Neuron (in vitro differentiated cells): ENCODE data around the gene DOCK3.
"Not testable (repeated sequence)": the region's sequence is repeated elsewhere in the genome, so short reads cannot be mapped to it uniquely, and the experiment has no call there.

Experiments used
- H2AFZ ChIP-seq: one replicate; pipeline ENCODE4 v1.6.1; 2013; ENCODE audit warnings: low read depth, mild to moderate bottlenecking, inconsistent platforms, low read length, moderate library complexity
- H3K27me3 ChIP-seq: one replicate; pipeline ENCODE4 v1.6.1; 2013; ENCODE audit warnings: low read length; ENCODE audit not compliant: insufficient read depth
- H3K36me3 ChIP-seq: one replicate; pipeline ENCODE4 v1.6.1; 2013; ENCODE audit warnings: low read length; ENCODE audit not compliant: insufficient read depth
- H3K4me1 ChIP-seq: one replicate; pipeline ENCODE4 v1.6.1; 2013; ENCODE audit warnings: low read length; ENCODE audit not compliant: insufficient read depth
- H3K4me3 ChIP-seq: 2 replicates; pipeline ENCODE4 v1.5.1; 2013; ENCODE audit warnings: mild to moderate bottlenecking, low read length, moderate library complexity
- H3K9me3 ChIP-seq: one replicate; pipeline ENCODE4 v1.6.1; 2013; ENCODE audit warnings: low read length

Gene DOCK3

DNA sequence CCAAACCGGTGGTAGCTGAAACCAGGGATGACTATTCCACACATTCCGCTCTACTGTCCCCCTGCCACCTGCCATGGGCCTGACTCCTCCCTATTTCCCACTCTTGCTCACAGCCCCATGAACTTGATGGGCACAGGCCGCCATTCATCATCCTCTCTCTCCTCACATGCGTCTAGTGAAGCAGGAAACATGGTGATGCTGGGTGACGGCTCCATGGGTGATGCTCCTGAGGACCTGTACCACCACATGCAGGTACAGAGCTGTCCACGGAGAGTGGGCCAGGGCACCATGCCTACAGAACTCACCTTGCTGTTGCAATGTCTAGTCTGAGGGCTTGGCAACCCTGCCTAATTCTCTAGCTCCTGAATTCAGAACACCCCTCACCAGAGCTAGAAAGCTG lies 687.0 kb downstream of the DOCK3 start:
- H3K4me1 ChIP-seq: no peaks in the 10 kb centered on the region
- H3K27me3 ChIP-seq: no peaks in the 10 kb centered on the region
- no peak overlapping the region for H3K4me3 ChIP-seq
- no peaks in the 10 kb centered on the region for H3K9me3 ChIP-seq
- no peaks in the 10 kb centered on the region for H3K36me3 ChIP-seq
- H2AFZ ChIP-seq: no peak overlapping the region

DNA sequence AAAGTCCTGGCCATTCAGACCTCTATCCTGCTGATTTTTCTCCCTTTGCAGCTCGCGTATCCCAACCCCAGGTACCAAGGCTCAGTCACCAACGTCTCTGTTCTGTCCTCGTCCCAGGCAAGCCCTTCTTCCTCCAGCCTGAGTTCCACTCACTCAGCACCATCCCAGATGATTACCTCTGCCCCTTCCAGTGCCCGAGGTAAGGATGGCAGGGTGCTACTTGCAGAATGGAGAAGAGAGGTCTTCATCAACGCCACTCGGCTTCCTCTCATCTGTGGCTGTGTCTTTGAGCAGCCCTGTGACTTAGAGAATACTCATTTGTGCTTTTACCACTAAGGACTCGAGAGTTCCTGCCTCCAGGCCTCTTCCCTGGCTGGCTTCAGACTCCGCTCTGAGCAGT lies 687.7 kb downstream of the DOCK3 start:
- no peaks in the 10 kb centered on the region for H3K36me3 ChIP-seq

DNA sequence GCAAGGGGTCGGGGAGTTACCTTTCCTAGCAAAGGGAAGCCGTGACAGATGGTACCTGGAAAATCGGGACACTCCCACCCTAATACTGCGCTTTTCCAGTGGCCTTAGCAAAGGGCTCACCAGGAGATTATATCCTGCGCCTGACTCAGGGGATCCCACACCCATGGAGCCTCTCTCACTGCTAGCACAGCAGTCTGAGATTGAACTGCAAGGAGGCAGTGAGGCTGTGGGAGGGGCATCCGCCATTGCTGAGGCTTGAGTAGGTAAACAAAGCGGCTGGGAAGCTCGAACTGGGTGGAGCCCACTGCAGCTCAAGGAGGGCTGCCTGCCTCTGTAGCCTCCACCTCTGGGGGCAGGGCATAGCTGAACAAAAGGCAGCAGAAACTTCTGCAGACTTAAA lies 693.5 kb downstream of the DOCK3 start:
- not testable (repeated sequence) for H3K27me3 ChIP-seq, H3K4me1 ChIP-seq, H3K9me3 ChIP-seq, H3K36me3 ChIP-seq, H3K4me3 ChIP-seq, H2AFZ ChIP-seq

More for the DNA sequence above, 687.7 kb downstream of the DOCK3 start:
- H3K27me3 ChIP-seq: no peaks in the 10 kb centered on the region
- H3K4me1 ChIP-seq: no peaks in the 10 kb centered on the region
- H3K9me3 ChIP-seq: no peaks in the 10 kb centered on the region
- no peak overlapping the region for H2AFZ ChIP-seq
- H3K4me3 ChIP-seq: no peak overlapping the region

DNA sequence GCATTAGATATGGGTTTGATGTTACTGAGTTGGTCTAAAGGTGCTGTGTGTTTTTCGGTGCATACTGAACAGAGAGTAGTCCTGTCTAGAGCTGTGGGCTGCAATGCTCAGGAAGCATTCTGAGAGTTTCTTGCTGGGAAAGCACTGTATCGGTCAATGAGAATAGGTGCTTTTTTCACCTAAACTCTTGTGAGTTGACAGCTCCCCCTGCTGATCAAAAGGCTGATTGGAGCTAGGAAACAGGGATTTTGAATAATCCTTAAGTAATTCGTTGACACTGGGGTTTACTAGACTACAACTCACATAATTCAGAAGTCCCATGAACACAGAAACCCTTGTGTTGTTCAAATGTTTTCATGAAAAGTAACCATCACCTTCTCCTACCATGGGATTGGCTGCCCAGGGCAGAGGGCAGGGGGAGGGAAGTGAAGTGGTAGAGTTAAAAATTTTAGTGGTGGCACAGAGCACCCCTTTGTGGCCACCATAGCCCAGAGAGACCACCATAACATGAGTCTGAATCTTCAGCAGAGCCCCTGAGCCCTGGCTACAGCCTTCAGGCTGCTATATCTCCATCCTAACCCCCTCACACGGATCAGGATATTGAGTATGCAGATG lies 697.3 kb downstream of the DOCK3 start:
- H3K27me3 ChIP-seq: peaks cover 5% of the 10 kb centered on the region
- no peak overlapping the region for H3K4me3 ChIP-seq
- H3K4me1 ChIP-seq: no peaks in the 10 kb centered on the region
- H3K36me3 ChIP-seq: no peaks in the 10 kb centered on the region
- H2AFZ ChIP-seq: no peak overlapping the region
- no peaks in the 10 kb centered on the region for H3K9me3 ChIP-seq

DNA sequence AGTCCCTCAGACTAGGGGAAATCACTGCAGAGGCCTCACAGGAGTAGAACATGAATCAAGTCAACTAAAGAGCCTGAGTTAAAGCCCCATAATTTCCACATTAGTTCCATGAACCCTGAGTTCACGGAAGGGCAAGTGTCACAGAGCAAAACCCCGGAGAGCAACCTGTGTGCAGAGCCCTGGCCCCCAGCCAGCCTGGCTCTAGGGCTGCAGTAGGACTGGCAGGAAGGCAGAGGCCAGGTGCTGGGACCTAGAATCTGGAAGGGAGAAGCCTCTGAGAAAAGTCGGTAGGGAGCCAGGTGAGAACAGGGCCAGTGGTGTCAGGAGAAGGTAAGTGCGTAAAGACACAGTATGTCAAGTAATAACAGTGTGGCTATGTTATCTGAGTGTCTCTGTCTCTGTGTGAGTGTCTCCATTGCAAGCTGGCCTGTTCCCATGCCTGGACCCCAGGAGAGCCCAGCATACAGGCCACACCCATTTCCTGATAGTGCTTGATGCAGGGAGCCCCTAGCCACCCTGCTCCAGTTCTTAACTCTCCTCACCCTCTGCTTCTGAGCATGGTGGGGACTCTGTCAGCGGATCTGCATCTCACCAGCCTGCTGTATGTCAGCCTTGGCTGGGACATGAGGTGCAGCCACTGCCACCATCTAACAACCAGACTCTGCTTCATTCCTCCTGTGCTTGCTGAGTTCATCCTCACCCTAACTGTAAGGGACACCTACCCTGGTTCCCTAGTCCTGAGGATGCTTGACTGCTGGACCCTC lies 699.1 kb downstream of the DOCK3 start:
- no peak overlapping the region for H2AFZ ChIP-seq
- no peak overlapping the region for H3K4me3 ChIP-seq
- H3K9me3 ChIP-seq: no peaks in the 10 kb centered on the region
- H3K36me3 ChIP-seq: no peaks in the 10 kb centered on the region
- peaks cover 10% of the 10 kb centered on the region for H3K27me3 ChIP-seq
- no peaks in the 10 kb centered on the region for H3K4me1 ChIP-seq

DNA sequence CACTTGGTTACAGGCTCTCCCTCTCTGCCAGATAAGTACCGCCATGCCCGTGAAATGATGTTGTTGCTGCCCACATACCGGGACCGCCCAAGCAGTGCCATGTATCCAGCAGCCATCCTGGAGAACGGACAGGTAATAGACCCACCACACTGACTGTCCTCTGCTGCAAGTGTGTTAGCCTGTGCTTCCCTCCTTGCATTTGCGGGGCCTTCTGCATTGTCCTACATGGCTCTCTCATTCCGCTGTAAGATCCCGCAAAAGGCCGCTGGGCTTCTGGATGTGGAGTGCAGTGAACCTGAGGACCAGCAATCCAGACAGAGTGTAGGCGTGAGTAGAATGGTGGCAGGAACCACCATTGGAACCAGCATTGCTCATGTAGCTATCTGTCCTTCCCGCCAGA lies 699.7 kb downstream of the DOCK3 start:
- no peak overlapping the region for H3K4me3 ChIP-seq
- H3K36me3 ChIP-seq: no peaks in the 10 kb centered on the region

DNA sequence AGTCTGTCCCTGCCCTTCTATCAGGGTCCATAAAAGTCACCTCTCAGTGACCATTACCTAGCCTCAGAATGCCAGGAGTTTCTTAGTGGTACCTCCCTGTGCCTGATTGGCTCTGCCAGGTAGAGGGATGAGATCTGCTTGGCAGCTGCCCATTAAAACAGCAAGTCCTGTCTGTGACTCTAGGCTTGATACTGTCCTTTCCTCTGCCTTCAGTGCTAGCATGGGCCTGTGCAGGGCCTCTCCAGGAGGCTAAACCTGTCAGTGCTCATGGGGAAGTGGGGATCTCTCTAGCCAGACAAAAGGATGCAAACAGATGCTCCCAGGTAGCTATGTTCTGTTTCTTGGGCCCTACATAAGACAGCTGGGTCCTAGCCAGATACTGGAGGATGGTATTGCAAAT lies 700.4 kb downstream of the DOCK3 start:
- no peaks in the 10 kb centered on the region for H3K9me3 ChIP-seq
- H3K4me1 ChIP-seq: no peaks in the 10 kb centered on the region
- no peak overlapping the region for H3K4me3 ChIP-seq
- no peak overlapping the region for H2AFZ ChIP-seq
- H3K27me3 ChIP-seq: peaks cover 10% of the 10 kb centered on the region
- no peaks in the 10 kb centered on the region for H3K36me3 ChIP-seq

More for the DNA sequence above, 699.7 kb downstream of the DOCK3 start:
- H3K27me3 ChIP-seq: peaks cover 10% of the 10 kb centered on the region
- H2AFZ ChIP-seq: no peak overlapping the region
- H3K9me3 ChIP-seq: no peaks in the 10 kb centered on the region
- no peaks in the 10 kb centered on the region for H3K4me1 ChIP-seq

DNA sequence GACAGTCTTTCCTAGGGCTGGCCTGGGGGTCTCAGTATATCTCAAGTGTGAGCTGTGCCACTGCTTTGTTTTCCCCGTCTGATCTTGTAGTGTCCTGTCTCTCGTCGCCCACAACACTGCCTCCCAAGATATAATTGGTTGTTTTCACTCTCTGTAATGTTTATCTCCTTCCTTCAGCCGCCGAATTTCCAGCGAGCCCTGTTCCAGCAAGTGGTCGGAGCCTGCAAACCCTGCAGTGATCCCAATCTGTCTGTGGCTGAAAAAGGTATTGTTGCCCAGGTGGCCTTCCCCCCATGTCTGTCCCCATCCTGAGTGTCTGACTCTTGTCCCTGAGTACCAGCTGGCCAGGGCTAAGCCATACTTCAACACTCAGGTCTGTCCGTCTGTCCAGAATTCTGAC lies 700.8 kb downstream of the DOCK3 start:
- Histone ChIP-seq H3K4me3 (no peak overlapping the region), H3K36me3 (no peaks in the 10 kb centered on the region), H2AFZ (no peak overlapping the region), H3K4me1 (no peaks in the 10 kb centered on the region), H3K9me3 (no peaks in the 10 kb centered on the region), H3K27me3 (peaks cover 10% of the 10 kb centered on the region)

DNA sequence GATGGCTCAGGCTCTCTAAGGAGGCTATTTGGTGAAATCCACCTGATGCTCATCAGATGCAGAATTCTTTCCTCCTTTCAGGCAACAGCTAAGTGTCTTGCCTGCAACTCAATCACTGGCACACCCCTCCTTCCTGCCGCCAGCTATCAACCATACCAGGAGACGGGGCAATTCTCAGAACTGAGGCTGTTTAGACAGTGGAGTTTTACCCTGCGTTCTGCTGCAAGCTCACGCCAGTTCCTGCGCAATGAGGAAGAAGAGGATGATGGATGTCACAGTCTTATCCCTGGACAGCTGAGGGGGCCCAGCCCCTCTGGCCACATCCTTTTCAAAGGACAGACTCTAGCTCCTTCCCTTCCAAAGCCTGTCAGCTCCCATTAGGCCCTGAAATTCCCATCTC lies 703.3 kb downstream of the DOCK3 start:
- Histone ChIP-seq H3K4me3 (no peak overlapping the region), H3K27me3 (peaks cover 10% of the 10 kb centered on the region), H2AFZ (no peak overlapping the region), H3K36me3 (no peaks in the 10 kb centered on the region), H3K4me1 (peaks cover 1% of the 10 kb centered on the region), H3K9me3 (no peaks in the 10 kb centered on the region)

DNA sequence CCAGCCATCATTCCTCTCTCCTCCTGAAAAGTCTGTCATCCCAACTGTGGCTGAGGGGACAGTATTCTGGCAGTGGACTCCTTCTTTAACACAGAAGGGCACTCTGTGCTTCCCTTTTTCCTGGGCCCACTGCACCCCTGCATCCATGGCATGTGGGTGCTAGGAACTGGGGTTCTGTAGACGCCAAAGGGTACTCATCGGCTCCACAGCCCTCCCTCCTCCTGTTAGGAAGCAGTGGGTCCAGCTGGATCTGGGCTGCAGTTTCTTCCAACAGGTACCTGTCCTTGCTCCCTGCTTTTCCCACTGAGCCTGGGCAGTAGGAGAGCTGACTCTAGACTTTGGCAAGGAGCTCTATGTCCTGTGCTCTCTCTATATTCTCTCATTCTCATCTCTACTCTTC lies 704.0 kb downstream of the DOCK3 start:
- Histone ChIP-seq H3K9me3 (no peaks in the 10 kb centered on the region), H3K4me3 (no peak overlapping the region)

DNA sequence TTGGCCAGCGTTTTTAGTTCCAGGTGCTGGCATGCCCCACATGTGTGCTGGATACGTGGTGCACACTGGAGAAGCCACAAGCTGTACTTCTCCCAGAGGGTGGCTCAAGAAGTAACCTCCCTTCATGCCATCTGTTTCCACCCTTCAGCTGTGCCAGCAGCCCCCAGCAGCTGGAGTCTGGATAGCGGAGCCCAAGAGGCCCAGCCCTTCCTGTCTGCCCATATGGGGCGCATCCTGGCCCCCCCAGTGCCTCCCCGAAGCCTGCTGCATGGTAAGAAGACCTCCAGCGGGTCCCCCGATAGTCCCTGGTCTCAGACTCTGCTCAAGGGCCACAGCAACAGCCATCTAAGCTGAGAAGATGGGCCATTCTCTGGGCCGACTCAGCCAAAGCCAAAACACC lies 704.6 kb downstream of the DOCK3 start:
- no peak overlapping the region for H3K4me3 ChIP-seq
- H3K4me1 ChIP-seq: peaks cover 14% of the 10 kb centered on the region
- H3K27me3 ChIP-seq: peaks cover 10% of the 10 kb centered on the region
- H3K36me3 ChIP-seq: no peaks in the 10 kb centered on the region
- no peak overlapping the region for H2AFZ ChIP-seq
- no peaks in the 10 kb centered on the region for H3K9me3 ChIP-seq

More for the DNA sequence above, 704.0 kb downstream of the DOCK3 start:
- H3K4me1 ChIP-seq: peaks cover 8% of the 10 kb centered on the region
- H3K27me3 ChIP-seq: peaks cover 10% of the 10 kb centered on the region
- no peak overlapping the region for H2AFZ ChIP-seq
- H3K36me3 ChIP-seq: no peaks in the 10 kb centered on the region

DNA sequence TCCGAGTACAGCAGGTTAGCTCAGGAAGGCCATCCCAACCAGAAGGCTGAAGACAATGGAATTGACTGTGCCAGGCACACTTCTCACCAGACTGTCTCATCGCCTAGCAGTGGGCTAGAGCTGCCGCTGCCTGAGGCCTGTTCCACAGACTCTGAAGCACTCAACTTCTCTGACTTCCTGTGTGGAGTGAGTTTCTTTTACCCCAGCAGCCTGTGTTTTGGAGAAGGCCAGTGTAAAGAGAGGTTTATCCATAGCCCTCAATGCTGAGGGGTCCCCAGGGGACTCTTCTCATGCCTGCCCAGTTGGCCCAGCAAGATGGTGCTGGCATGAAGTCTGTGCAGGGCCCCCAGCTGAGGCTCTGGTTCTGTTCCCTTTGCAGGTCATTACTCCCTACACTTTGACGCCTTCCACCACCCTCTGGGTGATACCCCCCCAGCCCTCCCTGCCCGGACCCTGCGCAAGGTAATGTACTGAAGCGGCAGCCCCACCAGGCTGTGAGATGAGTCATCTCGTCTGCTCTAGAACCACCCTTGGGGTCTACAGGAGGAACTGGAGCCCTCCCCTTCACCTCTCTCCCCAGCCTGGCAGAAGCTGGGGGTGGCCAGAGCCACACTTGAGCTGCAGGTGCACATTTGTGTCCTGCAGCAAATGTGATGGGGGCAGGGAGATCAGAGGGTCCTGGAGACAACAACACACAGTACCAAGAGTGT lies 705.2 kb downstream of the DOCK3 start:
- no peak overlapping the region for H2AFZ ChIP-seq
- H3K36me3 ChIP-seq: no peaks in the 10 kb centered on the region
- H3K4me1 ChIP-seq: peaks cover 14% of the 10 kb centered on the region
- H3K4me3 ChIP-seq: no peak overlapping the region
- H3K27me3 ChIP-seq: peaks cover 10% of the 10 kb centered on the region
- no peaks in the 10 kb centered on the region for H3K9me3 ChIP-seq

DNA sequence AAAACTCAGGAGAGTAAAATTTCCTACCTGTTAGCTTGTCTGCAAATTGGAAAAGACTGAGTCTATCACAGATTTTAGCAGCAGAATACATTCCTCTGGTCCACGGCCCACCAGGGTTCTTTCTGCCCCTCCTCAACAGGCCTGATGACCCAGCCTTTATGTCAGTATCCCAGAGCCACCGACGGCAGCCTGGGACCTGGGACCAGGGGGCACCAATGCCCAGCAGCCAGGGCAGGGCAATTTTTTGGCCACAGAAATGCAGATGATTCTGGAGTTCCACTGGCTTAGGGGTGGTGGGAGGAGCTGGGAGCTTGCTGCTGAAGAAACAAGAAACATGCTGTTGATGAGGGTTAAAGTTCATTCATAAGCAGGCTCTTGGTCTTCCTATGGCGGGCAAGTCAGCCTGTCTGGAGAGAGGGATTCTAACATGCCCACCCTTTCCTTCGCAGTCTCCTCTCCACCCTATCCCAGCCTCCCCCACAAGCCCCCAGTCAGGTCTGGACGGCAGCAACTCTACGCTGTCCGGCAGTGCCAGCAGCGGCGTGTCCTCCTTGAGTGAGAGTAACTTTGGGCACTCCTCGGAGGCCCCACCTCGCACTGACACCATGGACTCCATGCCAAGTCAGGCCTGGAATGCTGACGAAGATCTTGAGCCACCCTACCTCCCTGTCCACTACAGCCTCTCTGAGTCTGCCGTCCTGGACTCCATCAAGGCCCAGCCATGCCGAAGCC lies 706.0 kb downstream of the DOCK3 start:
- H3K27me3 ChIP-seq: peaks cover 9% of the 10 kb centered on the region
- no peak overlapping the region for H3K4me3 ChIP-seq
- H3K4me1 ChIP-seq: peaks cover 16% of the 10 kb centered on the region
- H3K36me3 ChIP-seq: no peaks in the 10 kb centered on the region
- H2AFZ ChIP-seq: no peak overlapping the region
- H3K9me3 ChIP-seq: no peaks in the 10 kb centered on the region
